Measurements from ENCODE around the gene ATRNL1. TPM values are rescaled to one million over a fixed set of nuclear protein-coding genes. Genes with fewer than 3 reads are reported as not detected.

Gene ATRNL1
- total RNA-seq, 4 donors from 2014 or later = 3.5 to 27.2 (median 4.1) TPM

DNA sequence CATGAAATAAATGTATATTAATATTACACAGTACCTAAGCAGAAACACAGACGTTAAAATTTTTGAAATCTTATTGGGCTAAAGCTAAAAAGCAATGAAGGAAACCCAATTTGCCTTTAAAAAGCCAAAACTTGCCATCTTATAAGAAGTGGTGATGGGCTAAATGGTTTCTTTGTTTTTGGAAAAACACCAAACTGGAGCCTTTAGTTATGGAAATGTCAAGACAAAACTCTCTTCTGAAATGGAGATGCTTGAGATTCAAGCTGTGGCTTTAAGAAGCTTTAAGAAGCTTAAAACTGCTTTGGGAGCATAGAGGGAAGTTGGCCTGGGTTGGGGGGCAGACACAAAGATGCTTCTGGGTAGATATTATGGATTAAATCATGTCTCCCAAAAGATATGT is 902.9 kb downstream of the ATRNL1 start:
- no peak for DNase-seq
- no peaks in the 10 kb centered on the region for H3K27me3 ChIP-seq
- H3K4me1 ChIP-seq = no peaks in the 10 kb centered on the region
- H3K9me3 ChIP-seq = no peaks in the 10 kb centered on the region
- no peak overlapping the region for H3K27ac ChIP-seq
- TF ChIP-seq POLR2A (IDR thresholded peaks at IDR 0.05) = no peak
- TF ChIP-seq, protein P1, sequence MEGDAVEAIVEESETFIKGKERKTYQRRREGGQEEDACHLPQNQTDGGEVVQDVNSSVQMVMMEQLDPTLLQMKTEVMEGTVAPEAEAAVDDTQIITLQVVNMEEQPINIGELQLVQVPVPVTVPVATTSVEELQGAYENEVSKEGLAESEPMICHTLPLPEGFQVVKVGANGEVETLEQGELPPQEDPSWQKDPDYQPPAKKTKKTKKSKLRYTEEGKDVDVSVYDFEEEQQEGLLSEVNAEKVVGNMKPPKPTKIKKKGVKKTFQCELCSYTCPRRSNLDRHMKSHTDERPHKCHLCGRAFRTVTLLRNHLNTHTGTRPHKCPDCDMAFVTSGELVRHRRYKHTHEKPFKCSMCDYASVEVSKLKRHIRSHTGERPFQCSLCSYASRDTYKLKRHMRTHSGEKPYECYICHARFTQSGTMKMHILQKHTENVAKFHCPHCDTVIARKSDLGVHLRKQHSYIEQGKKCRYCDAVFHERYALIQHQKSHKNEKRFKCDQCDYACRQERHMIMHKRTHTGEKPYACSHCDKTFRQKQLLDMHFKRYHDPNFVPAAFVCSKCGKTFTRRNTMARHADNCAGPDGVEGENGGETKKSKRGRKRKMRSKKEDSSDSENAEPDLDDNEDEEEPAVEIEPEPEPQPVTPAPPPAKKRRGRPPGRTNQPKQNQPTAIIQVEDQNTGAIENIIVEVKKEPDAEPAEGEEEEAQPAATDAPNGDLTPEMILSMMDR (IDR thresholded peaks at IDR 0.05) = no peak
- H3K36me3 ChIP-seq = no peaks in the 10 kb centered on the region
- H3K4me3 ChIP-seq = no peak overlapping the region

GRCh38 chr10:115998301-115998700 is 905.1 kb downstream of the ATRNL1 start:
- TF ChIP-seq POLR2A (IDR thresholded peaks at IDR 0.05) = no peak
- TF ChIP-seq, protein P1 (IDR thresholded peaks at IDR 0.05) = no peak
- no peak for DNase-seq
- no peaks in the 10 kb centered on the region for H3K4me1 ChIP-seq

More at GRCh38 chr10:115998301-115998700, 905.1 kb downstream of the ATRNL1 start:
- no peak overlapping the region for H3K27ac ChIP-seq
- H3K36me3 ChIP-seq = no peaks in the 10 kb centered on the region
- no peaks in the 10 kb centered on the region for H3K9me3 ChIP-seq
- H3K27me3 ChIP-seq = no peaks in the 10 kb centered on the region
- no peak overlapping the region for H3K4me3 ChIP-seq

Other genes starting within 250 kb of the ATRNL1 start
- 10 to 100 TPM in 3 of 4 donors, 1 to 10 TPM in 1; 9.9 to 19.3 (median 14.0) TPM for gene TRUB1, start 155.2 kb upstream of the ATRNL1 start, total RNA-seq

All from Peyer's patch (tissue), 4 donors.